ENCODE data around the gene SCEL.
"Not testable (repeated sequence)": the region's sequence is repeated elsewhere in the genome, so short reads cannot be mapped to it uniquely, and the experiment has no call there.

SCEL gene, protein sequence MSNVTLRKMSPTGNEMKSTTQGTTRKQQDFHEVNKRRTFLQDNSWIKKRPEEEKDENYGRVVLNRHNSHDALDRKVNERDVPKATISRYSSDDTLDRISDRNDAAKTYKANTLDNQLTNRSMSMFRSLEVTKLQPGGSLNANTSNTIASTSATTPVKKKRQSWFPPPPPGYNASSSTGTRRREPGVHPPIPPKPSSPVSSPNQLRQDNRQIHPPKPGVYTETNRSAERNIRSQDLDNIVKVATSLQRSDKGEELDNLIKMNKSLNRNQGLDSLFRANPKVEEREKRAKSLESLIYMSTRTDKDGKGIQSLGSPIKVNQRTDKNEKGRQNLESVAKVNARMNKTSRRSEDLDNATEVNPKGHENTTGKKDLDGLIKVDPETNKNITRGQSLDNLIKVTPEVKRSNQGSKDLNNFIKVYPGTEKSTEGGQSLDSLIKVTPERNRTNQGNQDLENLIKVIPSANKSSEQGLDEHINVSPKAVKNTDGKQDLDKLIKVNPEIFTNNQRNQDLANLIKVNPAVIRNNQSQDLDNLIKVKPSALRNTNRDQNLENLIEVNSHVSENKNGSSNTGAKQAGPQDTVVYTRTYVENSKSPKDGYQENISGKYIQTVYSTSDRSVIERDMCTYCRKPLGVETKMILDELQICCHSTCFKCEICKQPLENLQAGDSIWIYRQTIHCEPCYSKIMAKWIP

DNA sequence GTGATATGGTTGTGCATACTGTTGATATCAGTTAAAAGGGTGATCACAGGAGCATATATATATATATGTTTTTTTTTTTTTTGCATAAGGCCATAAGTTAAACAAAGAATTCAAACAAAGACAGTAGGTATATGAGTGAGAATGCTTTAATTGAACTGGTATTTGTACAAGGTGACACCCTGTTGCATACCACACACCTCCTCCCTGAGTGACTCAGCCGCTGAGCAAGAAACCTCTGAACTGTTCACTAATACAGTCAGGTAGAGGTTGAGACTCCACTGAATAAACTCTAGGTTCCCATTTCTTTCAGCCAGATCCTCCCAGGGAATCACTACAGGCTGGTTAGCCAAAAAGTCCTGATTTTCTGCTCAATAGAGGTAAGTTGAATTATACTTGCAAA lies at the start of gene SCEL:
Gene SCEL, plus strand, starts transcription at position 259 of the 400 bp plus-strand sequence. CDS start 20,170 bp downstream, outside the sequence.
- peak; percentile 25 for DNase-seq (ENCODE audit: low spot score)

DNA sequence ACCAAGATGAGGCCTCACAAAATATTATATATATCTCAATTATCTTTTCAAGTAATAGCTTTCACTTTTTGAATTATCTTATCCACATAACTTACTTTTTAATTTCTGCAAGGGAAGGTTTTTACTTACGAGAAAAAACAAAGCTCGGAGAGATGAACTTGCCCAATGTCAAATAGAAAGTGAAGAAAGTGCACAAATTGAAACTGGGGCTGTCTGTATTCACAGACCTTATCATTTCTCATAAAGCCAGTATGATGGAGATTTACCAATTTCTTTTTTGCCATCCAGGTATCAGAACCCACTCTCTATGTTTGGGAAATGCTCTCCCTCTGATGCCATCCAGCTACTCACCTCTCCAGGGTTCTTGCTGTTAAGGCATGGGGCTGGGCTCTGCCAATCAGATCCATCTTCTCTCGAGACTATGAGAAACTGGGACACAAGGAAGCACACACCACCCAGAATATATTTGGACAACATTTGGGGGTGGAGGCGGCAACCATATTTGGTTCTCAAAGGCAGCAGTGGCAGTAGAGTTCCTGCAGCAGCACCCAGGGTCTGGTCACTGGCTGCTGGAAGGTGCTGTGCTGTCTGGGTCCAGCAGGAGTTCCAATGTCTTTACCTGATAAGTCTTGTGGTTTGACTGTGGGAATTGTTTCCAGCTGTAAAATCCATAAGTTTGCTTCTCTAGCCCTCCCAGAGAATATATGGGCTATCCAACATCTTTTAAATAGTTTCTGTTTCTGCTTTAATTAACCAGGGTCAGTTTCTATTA lies 45.8 kb upstream of the SCEL start:
- no peak for DNase-seq (ENCODE audit: low spot score)

DNA sequence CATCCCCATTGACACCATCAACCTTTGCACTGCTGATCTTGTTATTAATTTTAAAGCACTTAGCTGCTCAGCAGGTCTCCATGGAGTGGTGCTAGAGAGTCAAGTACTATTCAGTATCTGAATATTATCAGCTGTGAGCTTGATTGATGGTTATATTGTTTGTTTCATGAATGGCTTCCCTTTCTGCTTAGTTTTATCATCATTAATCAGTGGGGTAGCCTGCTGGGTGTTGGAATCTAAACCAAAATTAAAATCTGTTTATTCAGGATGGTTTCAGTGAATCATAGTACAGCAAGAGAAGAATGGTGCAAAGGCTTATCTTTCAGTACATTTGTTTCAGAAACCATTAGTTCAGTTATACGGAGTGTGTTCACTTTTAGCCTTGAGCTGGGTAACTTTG lies 42.5 kb upstream of the SCEL start:
- DNase-seq (ENCODE audit: low spot score) = peak; percentile 25

DNA sequence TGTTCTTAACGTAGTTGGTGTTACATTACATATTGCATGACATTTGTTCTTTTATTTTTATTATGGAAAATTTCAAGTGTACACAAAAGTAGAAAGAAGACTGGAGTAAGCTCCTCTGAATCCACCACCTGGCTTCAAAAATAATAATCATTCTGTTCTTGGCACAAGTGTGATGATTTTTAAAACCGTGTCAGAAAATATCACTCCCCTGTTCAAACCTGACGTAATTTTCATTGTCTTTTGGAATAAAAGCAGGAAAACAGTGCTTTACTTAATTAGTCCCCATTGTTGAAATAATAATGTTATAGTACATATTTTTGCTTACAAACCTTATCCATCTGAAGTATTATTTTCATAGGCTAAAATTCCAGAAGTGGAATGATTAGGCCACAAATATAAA lies 41.3 kb upstream of the SCEL start:
- DNase-seq (ENCODE audit: low spot score) = no peak

DNA sequence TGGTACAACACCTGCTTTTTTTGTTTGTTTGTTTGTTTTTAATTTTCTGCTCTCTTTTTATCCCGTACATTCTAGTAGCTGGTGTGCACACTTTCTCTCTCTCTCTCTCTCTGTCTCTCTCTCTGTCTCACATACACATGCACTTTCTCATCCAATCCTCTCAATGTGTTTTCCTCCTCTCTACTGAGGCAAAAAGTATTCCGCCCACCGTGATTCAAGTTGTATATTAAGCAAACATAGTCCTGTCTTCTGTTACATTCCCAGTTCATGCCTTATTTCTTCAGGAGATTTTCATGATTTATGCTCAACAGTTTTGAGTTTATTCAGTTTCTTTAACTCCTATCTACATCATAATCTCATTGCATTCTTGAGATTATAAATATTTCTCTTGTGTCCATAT lies 38.2 kb upstream of the SCEL start:
- DNase-seq (ENCODE audit: low spot score) = no peak

DNA sequence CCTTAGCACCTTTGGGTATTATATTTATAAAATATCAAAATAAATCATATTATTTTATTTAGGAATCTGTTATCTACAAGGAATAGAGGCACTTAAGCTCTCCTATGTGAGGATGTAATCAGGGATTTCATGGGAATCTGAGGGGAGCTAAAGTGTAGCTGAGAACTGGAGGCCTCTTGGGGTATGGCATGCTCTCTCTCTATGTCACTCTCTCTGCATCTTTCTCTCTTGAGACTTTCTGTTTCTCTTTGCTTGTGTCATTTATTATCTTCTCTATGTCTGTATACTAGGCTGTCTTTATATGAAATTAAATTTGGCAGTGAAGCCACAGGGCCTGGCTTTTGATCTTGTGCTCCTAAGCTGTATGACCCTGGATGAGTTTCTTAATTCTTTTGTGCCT lies 37.7 kb upstream of the SCEL start:
- no peak for DNase-seq (ENCODE audit: low spot score)

DNA sequence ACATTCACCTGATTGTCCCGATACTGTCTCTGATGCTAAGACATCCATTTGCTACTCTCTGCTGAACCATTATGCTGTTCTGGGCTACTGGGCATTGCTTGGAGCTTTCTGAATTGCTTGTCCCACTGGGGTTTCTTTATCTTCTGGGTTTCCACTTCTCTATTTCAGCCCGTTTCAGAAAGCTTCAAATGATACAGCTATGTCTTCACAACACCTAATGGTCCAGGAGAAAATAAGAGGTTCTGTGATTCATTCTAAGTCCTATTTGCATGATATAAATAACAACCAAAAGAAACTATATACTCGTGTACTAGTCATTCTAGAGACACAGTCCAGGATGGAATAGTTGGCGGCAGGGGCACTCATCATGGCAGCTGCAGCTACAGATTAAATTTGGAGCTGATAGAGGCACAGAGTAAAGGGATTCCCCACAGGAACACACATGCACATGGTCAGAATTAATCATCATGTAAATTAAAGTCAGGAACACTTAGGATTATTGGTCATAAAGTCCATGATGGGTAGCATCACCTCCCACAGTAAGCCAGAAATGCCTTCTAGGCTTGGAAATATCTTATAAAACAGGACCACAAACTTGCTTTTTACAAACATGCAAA lies 33.3 kb upstream of the SCEL start:
- no peak for DNase-seq (ENCODE audit: low spot score)

DNA sequence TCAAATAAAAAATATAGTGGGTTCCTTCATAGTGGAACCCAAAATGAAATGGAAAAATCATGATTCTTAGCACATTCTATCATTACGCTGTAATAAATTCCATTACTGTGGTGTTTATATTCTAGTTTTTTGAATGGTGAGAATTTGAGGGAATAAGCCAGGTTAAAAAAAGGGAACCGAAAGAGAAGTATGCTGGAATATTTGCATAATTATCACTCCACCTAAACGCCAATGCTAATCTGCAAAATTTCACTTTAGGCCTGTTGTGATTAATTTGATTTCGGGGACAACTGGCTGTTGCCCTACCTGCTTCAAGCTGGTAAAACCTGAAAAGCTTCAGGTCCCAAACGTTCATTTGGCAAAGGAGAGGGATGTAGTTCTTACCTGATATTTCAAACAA lies 32.1 kb upstream of the SCEL start:
- DNase-seq (ENCODE audit: low spot score) = no peak

DNA sequence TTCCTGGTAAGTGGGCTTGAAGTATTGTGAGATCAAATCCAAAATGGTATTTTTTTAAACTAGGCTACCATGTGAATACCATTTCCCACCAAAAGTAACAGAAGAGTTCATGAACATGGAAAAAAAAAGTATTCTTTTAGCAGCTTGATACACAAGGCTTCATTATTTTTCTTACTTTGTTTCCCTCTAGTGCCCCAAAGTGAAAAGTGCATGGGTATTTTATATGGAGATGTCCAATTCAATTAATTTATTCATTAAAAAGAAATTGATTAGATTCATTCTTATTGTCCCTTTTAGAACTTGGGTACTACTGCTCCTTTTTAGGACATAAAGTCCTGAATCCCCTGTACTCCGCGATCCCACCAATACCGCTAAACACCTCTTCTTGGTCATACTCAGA lies 28.6 kb upstream of the SCEL start:
- DNase-seq (ENCODE audit: low spot score) = no peak

DNA sequence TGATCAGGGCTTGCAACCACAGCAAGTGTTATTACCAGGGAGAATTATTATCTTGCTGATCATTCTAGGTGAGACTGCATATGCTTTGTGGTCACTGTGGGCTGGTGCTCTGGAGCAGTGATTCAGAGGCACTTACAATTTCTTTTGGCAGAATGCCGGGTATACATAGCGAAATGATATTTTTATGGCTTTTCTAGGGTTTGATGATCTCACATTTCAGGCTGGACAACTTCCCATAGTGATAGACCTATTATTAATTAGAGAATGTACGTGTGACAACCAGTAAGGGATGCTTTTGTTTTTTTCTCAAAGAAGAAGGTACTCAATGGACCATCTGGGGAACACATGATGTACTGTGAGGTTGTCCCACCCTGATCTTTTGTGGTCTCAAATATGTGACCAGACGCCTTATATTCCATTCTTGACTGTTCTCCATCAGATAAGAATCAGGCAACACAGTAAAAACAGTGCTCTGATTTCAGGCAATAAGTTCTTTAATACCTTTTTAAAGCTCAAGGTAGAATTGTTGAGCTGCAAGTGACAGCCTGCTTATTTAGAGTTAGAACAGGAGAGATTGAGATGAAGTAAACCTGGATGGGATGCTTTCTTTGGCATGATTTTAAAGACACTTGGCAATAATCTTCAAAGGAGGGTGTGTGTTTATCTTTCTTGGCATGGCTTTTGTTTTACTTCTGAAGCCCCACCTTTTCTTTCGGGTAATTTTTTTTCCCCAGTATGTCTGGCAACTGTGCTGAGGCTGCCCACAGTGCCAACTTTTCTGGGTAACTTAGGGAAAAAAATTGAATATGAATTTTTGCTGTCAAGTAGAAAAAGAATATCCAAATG lies 27.4 kb upstream of the SCEL start:
- no peak for DNase-seq (ENCODE audit: low spot score)

DNA sequence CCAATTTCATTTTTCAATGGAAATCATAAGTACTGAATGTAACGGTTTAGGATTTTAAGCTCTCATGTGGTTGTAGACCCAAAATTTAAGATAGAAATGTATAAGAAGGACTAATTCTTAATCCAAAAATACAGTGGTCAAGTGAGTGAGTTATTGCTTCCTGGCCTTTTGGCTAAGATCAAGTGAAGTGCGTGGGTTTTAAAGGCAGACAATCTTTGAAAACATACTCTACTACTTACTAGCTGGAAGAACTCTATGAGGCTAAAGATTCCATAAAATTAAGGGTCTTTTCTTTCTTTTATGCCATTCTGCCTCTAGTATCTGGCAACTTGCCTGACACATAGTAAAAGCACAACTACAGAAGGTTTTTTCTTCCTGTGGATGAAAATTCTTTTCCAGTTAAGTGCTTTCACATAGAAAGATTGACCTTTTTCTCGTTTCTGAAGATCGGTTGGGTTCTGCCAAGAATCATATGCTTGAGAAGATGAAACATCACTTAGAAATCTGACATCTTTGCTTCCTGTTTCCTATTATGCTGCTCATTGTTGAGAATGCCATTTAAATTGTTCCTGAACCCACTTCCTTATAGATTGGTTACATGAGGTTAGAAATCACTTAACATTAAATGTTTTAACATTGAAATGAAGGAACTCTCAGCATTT lies 26.4 kb upstream of the SCEL start:
- no peak for DNase-seq (ENCODE audit: low spot score)

DNA sequence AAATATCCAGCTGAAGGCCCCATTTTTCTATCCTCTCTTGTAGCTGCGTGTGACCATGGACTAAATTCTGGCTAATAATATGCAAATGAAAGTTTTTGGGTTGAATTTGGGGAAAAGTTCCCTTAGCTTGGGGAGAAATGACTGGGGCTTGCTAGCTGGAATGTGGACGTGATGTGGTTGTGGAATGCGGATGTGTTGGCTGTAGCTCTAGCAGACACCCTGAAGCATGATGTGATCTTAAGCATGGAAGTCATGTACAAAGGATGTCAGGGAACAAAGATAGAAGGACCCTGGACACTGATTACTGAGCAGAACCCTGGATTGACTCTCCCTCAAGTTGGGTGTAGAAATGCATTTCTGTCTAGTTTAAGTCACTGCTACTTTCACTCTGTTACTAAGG lies 25.4 kb upstream of the SCEL start:
- DNase-seq (ENCODE audit: low spot score) = no peak

DNA sequence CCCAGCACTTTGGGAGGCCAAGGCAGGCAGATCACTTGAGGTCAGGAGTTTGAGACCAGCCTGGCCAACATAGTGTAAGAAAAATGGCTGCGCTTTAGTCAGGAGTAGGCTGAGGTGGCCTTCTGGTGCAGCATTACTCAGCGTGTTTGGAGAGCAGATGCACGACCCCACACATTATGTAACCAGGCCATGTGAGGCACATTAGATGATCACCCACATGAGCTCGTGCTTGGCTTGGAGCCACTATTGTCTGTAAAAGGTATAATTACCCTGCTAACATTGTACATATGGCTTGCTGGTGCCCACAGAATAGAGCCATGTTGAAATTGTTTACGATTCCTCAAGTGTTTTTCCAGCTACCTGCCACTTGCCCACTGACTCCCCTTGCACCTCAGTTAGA lies 24.0 kb upstream of the SCEL start:
- DNase-seq (ENCODE audit: low spot score) = no peak

DNA sequence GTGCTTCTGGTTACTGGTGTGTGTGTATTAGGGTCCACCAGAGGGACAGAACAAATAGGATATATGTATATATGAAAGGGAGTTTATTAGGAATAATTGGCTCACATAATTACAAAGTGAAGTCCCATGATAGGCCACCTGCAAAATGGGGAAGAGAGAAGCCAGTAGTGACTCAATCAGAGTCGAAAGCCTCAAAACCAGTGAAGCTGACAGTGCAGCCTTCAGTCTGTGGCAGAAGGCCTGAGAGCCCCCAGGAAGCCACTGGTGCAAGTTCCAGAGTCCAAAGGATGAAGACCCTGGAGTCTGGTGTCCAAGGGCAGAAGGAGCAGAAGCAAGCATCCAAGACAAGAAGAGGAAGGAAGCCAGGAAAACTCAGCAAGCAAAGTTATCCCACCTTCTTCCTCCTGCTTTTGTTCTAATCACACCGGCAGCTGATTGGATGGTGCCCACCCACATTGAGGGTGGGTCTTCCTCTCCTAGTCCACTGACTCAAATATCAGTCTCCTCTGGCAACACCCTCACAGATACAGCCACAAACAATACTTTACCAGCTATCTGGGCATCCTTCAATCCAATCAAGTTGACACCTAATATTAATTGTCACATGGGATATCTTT lies 21.7 kb upstream of the SCEL start:
- DNase-seq (ENCODE audit: low spot score) = no peak

DNA sequence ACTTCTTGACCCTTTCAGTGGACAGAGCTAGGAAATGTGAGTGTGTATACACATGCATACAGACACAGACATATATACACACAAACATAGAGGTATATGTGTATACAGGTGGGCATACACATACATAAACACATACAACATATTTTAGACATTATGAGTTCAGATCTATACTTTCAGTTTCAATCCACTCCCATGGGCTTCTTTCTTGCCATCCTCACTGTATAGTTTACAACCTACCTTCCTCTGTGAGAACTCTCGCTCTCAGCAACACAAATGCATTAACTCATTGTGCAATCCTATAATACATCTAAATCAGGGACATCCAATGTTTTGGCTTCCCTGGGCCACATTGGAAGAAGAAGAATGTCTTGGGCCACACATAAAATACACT lies 21.2 kb upstream of the SCEL start:
- DNase-seq (ENCODE audit: low spot score) = no peak

DNA sequence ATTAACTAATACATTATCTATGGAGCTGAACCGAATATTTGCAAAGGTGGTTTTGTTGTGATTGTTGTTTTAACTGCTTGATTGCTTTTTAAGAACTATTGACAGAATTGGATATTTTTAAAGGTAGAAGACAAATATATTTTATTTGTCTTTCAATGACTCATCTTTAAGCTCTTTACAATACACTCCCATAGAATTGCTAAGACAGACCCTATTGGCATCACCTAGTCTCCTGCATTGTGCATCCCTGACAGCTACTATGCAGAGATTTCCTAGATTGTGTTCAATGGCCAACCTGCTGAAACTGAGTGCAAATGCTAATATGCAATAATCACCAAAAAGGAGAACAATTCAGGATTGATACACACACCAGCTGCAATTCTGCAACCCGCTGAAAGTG lies 19.7 kb upstream of the SCEL start:
- DNase-seq (ENCODE audit: low spot score) = no peak

DNA sequence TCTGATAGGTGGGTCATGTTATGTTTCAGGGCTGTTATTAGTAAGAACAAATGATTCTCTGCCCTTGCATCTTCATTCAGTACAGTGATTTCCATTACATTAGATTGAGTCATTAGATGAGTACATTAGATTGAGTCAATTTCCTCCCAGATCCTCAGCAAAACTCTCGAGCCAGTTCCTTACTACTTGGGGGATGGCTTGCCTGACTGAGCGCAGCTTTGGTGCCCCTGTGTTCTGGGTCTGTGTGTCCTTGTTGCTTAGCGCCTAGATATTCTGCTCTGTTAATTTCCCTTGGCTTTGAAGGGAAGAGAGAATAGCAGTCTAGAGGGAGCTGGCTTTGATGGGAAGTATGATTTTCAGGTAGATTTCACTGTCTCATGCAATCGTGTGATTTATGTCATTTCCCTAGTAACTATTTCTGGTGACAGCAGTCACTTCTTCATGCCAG lies 19.1 kb upstream of the SCEL start:
- DNase-seq (ENCODE audit: low spot score) = no peak

DNA sequence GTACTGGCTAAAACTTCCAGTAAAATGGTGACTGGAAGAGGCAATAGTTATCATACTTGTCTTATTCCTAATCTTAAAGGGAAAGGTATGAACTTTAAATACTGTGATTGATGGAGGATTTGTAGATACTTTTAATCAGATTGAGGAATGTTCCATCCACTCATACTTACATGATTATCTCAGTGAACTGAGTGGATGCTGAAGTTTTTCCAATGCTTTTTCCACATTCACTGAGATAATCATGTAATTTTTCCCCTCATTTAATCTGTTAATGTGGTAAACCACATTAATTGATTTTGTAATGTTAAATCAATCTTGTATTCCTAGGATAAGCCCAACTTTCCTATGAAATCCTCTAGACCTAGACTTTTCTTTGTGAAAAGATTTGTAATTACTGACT lies 17.2 kb upstream of the SCEL start:
- no peak for DNase-seq (ENCODE audit: low spot score)

DNA sequence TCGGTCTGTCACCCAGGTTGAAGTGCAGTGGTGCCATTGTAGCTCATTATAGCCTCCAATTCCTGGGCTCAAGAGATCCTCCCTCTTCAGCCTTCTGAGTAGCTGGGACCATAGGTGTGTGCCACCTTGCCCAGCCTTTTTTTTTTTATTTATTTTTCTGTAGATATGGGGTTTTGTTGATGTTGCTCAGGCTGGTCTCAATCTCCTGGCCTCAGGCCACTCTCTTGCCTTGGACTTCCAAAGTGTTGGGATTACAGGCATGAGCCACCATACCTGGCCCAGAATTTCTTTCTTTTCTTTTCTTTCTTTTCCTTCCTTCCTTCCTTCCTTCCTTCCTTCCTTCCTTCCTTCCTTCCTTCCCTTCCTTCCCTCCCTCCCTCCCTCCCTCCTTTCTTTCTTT lies 16.1 kb upstream of the SCEL start:
- DNase-seq (ENCODE audit: low spot score) = not testable (repeated sequence)

DNA sequence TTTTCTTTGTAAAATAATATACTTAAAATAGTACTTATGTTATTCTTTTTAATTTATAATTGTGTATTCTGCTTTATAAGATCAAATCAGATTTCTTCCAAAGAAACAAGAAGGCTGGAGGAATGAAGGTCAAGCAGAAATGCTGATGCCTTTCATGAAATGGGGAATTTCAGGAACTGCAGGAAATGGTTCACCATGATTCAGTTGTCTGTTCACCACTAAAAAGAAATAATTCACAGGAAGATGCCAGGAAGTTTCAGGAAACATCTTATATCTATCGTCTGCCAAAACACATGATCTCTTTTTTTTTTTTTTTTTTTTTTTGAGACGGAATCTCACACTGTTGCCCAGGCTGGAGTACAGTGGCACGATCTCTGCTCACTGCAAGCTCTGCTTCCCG lies 15.7 kb upstream of the SCEL start:
- DNase-seq (ENCODE audit: low spot score) = no peak

DNA sequence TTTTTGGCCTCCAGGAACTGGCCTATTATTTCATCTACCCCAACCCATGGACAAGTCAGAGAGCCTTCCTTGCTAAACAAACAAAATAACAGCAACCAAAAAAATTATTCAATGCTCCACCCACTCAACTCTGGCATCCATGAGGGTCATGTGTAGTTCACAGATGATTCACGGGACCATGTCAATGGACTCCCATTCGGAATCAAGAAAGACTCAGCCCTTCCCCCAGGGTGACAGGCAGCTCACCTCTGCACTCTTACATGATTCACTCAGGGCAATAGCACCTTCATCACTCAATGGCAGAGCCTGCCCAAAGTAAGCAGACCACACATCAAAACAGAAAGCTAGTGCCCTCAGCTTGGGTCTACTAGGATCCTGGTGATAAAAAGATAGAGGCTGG lies 14.3 kb upstream of the SCEL start:
- DNase-seq (ENCODE audit: low spot score) = no peak
